ENCODE results near the gene SPTBN1. TPM values are rescaled to one million over a fixed set of nuclear protein-coding genes. Genes with fewer than 3 reads are reported as not detected.

The SPTBN1 gene
- total and polyA plus RNA-seq, 9 donors = 108 to 314 (median 232) TPM

DNA sequence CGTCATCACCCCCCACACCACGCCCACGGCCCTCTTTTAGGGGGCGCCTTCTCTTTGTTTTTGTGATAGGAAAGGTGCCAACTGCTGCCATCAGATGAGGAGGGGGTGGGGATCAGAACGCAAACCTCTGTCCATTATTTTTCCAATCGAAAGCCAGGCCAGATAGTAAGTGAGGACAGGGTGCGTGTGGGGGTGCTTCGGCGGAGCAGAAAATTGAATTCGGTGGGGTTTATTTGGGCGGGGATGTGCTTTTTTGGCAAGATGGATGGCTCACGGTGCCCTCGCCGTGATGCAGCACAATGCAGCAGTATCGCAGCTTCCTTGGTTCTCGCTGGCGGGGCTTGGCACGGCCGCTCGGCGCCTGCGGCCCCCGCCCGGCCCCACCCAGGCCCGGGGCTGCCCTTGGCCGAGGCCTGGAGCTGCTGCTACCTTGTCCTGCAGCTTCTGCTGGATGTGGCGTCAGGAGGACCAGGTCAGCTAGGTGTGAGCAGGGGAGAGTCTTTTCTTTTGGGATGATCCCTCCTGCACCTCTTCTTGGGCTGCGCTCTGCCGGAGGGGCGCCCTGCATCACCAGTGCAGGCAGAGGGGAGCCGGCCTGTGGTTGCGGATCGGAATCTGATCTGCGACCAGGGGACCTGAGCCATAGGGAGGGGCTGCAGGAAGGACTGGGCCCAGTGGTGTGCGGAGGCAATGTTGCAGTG, 1.3 kb downstream of the SPTBN1 start:
- 0 to 1% (median 1%) methylated on average over 35 of the region's 35 CpGs for WGBS, 3 donors
- no peaks in the 10 kb centered on the region for H3K9me3 ChIP-seq
- intact Hi-C loops (cut with DNase I) = no loop called here
- H3K27me3 ChIP-seq = no peaks in the 10 kb centered on the region
- H3K36me3 ChIP-seq = no peaks in the 10 kb centered on the region
- H3K4me1 ChIP-seq (ENCODE audit: insufficient read depth) = peaks cover 6% of the 10 kb centered on the region
- DNase-seq = peak; percentile 23 to 63 (median 54)
- TF ChIP-seq, protein P1, sequence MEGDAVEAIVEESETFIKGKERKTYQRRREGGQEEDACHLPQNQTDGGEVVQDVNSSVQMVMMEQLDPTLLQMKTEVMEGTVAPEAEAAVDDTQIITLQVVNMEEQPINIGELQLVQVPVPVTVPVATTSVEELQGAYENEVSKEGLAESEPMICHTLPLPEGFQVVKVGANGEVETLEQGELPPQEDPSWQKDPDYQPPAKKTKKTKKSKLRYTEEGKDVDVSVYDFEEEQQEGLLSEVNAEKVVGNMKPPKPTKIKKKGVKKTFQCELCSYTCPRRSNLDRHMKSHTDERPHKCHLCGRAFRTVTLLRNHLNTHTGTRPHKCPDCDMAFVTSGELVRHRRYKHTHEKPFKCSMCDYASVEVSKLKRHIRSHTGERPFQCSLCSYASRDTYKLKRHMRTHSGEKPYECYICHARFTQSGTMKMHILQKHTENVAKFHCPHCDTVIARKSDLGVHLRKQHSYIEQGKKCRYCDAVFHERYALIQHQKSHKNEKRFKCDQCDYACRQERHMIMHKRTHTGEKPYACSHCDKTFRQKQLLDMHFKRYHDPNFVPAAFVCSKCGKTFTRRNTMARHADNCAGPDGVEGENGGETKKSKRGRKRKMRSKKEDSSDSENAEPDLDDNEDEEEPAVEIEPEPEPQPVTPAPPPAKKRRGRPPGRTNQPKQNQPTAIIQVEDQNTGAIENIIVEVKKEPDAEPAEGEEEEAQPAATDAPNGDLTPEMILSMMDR (IDR thresholded peaks at IDR 0.05) = no peak
- TF ChIP-seq EP300 (IDR thresholded peaks at IDR 0.05) (no peak), POLR2A (IDR thresholded peaks at IDR 0.05) (no peak)
- H3K27ac ChIP-seq = peak overlapping the region; percentile 89
- H3K4me3 ChIP-seq = peak overlapping the region; percentile 53

DNA sequence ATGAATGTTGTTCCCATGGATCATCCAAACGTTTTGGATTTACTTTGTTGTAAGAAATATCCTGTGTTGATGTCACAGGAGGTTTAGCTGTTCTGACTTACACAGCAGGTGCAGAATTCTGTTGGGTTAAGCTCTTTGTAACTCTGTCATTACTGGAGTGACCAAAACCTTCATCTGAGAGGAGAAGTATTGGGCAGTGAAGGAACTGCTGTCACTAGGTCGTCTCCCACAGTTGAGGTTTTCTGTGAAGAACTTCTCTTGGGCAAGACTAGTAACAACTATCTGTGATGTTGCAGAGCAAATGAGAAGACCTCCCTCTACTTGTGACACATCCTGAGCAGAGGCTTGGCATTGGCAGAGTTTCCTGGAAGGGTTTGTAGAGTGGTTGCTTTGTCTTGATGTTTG, 2.9 kb downstream of the SPTBN1 start:
- no peak overlapping the region for H3K4me3 ChIP-seq
- no peak for DNase-seq
- H3K36me3 ChIP-seq = no peaks in the 10 kb centered on the region
- H3K9me3 ChIP-seq = no peaks in the 10 kb centered on the region
- no peak for TF ChIP-seq POLR2A (IDR thresholded peaks at IDR 0.05)
- TF ChIP-seq, protein P1 (IDR thresholded peaks at IDR 0.05) = no peak
- TF ChIP-seq EP300 (IDR thresholded peaks at IDR 0.05) = no peak
- no peak overlapping the region for H3K27ac ChIP-seq
- 12 to 21% (median 13%) methylated on average over 2 of the region's 2 CpGs for WGBS, 3 donors
- H3K27me3 ChIP-seq = no peaks in the 10 kb centered on the region
- H3K4me1 ChIP-seq (ENCODE audit: insufficient read depth) = peaks cover 13% of the 10 kb centered on the region
- intact Hi-C loops (cut with DNase I) = no loop called here

DNA sequence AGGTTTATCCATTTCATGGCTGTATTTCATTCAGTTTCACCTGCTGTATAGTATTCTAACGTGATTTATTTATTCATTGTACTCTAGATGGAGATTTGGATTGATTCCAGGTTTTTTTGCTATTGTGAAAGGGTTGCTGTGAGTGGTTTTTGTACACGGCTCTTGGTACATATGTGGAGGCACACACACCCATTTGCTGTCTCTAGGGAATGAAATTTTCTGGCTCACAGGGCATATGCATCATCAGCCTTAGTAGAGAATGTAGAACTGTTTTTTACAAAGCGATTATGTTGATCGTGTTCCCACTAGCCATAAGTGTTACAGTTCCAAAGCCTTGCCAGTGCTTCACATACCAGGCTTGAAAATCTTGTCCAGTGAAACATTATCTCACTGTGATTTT, 5.1 kb downstream of the SPTBN1 start:
- intact Hi-C loops (cut with DNase I) = no loop called here
- no peaks in the 10 kb centered on the region for H3K27me3 ChIP-seq
- TF ChIP-seq POLR2A (IDR thresholded peaks at IDR 0.05) (no peak), EP300 (IDR thresholded peaks at IDR 0.05) (no peak)
- TF ChIP-seq, protein P1 (IDR thresholded peaks at IDR 0.05) = no peak

DNA sequence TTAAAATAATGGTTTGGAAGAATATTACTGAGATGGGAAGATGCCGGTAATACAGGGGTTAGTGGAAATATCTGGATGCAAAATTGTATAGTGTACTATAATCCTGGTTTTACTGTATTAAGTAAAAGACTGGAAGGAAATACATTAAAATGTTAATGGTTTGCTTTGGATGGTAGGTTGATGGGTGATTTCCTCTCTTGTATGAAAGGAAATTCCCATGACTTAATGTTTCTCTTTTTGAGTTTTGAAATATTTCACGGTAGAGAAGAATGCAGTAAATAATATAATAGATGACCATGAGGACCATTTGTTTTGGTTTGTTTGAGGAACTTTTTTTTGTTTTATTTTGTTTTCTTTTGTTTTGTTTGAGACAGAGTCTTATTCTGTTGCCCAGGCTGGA, 8.2 kb downstream of the SPTBN1 start:
- no peaks in the 10 kb centered on the region for H3K36me3 ChIP-seq
- H3K27me3 ChIP-seq = no peaks in the 10 kb centered on the region
- intact Hi-C loops (cut with DNase I) = no loop called here
- no peak overlapping the region for H3K27ac ChIP-seq
- peaks cover 20% of the 10 kb centered on the region for H3K4me1 ChIP-seq (ENCODE audit: insufficient read depth)
- no peak for DNase-seq
- WGBS, 3 donors = 42 to 52% (median 45%) methylated on average over 2 of the region's 2 CpGs
- H3K4me3 ChIP-seq = no peak overlapping the region
- TF ChIP-seq EP300 (IDR thresholded peaks at IDR 0.05) (no peak), POLR2A (IDR thresholded peaks at IDR 0.05) (no peak)
- TF ChIP-seq, protein P1 (IDR thresholded peaks at IDR 0.05) = no peak
- H3K9me3 ChIP-seq = no peaks in the 10 kb centered on the region

More for the DNA sequence above, 5.1 kb downstream of the SPTBN1 start:
- Histone ChIP-seq H3K27ac (no peak overlapping the region), H3K9me3 (no peaks in the 10 kb centered on the region), H3K36me3 (no peaks in the 10 kb centered on the region), H3K4me1 (ENCODE audit: insufficient read depth) (peaks cover 17% of the 10 kb centered on the region), H3K4me3 (no peak overlapping the region)
- no peak for DNase-seq
- 55 to 59% (median 57%) methylated on average over 4 of the region's 4 CpGs for WGBS, 3 donors

Measured in ovary (tissue), 9 donors.